T-helper 1 cell treated with Interleukin-12 subunit alpha and Interleukin-12 subunit beta and Interleukin-4 antibody, amounts not matched to agents 30 μg/mL and 1 μg/mL, for 36 hours (primary cell): ENCODE results near the gene FITM1.

Experiments used
- H3K27ac Mint-ChIP-seq: one replicate; pipeline ENCODE4 v1.8.0; 2021; ENCODE audit warnings: mild to moderate bottlenecking, mixed read lengths
- H3K27me3 Mint-ChIP-seq: one replicate; pipeline ENCODE4 v1.8.0; 2021; ENCODE audit warnings: low read depth, mixed read lengths
- H3K36me3 Mint-ChIP-seq: one replicate; pipeline ENCODE4 v1.8.0; 2021; ENCODE audit warnings: low read depth, mixed read lengths
- H3K4me1 Mint-ChIP-seq: one replicate; pipeline ENCODE4 v1.8.0; 2021; ENCODE audit warnings: low read depth, mixed read lengths
- H3K4me3 Mint-ChIP-seq: one replicate; pipeline ENCODE4 v1.8.0; 2021; ENCODE audit warnings: mild to moderate bottlenecking, moderate library complexity, mixed read lengths
- H3K9me3 Mint-ChIP-seq: one replicate; pipeline ENCODE4 v1.8.0; 2021; ENCODE audit warnings: mixed read lengths

Gene FITM1

GRCh38 chr14:24164518-24164991 is 34.1 kb downstream of the FITM1 start:
- Mint-ChIP-seq H3K4me3 (peak overlapping the region; percentile 64), H3K27ac (peak overlapping the region; percentile 78), H3K4me1 (peaks cover 51% of the 10 kb centered on the region), H3K36me3 (peaks cover 78% of the 10 kb centered on the region), H3K27me3 (no peaks in the 10 kb centered on the region), H3K9me3 (no peaks in the 10 kb centered on the region)

- no peak overlapping the region for H3K27ac Mint-ChIP-seq
- H3K4me1 Mint-ChIP-seq: peaks cover 46% of the 10 kb centered on the region
Observed at GRCh38 chr14:24165785-24166184, 35.3 kb downstream of the FITM1 start.

GRCh38 chr14:24167469-24168114 is 37.1 kb downstream of the FITM1 start:
- Mint-ChIP-seq H3K4me3 (no peak overlapping the region), H3K4me1 (peaks cover 44% of the 10 kb centered on the region), H3K9me3 (no peaks in the 10 kb centered on the region), H3K27me3 (no peaks in the 10 kb centered on the region), H3K27ac (peak overlapping the region; percentile 17), H3K36me3 (peaks cover 63% of the 10 kb centered on the region)

More at GRCh38 chr14:24165785-24166184, 35.3 kb downstream of the FITM1 start:
- Mint-ChIP-seq H3K36me3 (peaks cover 74% of the 10 kb centered on the region), H3K27me3 (no peaks in the 10 kb centered on the region), H3K4me3 (no peak overlapping the region), H3K9me3 (no peaks in the 10 kb centered on the region)

GRCh38 chr14:24171422-24172260 is 41.2 kb downstream of the FITM1 start, which contains the start of gene REC8:
Gene REC8, plus strand, starts transcription at chr14:24172080. Its CDS starts 473 bp downstream, at chr14:24172553.
- H3K27me3 Mint-ChIP-seq: no peaks in the 10 kb centered on the region
- no peaks in the 10 kb centered on the region for H3K9me3 Mint-ChIP-seq
- peaks cover 23% of the 10 kb centered on the region for H3K4me1 Mint-ChIP-seq
- peaks cover 45% of the 10 kb centered on the region for H3K36me3 Mint-ChIP-seq
- peak within 1 kb of the TSS; percentile 78 for H3K27ac Mint-ChIP-seq
- H3K4me3 Mint-ChIP-seq: peak within 1 kb of the TSS; percentile 40

- peaks cover 23% of the 10 kb centered on the region for H3K4me1 Mint-ChIP-seq
- no peaks in the 10 kb centered on the region for H3K9me3 Mint-ChIP-seq
- H3K36me3 Mint-ChIP-seq: peaks cover 46% of the 10 kb centered on the region
- H3K4me3 Mint-ChIP-seq: no peak overlapping the region
- H3K27me3 Mint-ChIP-seq: no peaks in the 10 kb centered on the region
- no peak overlapping the region for H3K27ac Mint-ChIP-seq
Observed at GRCh38 chr14:24172261-24172860, 41.9 kb downstream of the FITM1 start.

GRCh38 chr14:24172871-24173281 is 42.4 kb downstream of the FITM1 start:
- Mint-ChIP-seq H3K4me3 (no peak overlapping the region), H3K27me3 (no peaks in the 10 kb centered on the region), H3K27ac (peak overlapping the region; percentile 34), H3K36me3 (peaks cover 44% of the 10 kb centered on the region), H3K9me3 (no peaks in the 10 kb centered on the region), H3K4me1 (peaks cover 19% of the 10 kb centered on the region)

- H3K9me3 Mint-ChIP-seq: no peaks in the 10 kb centered on the region
- H3K4me3 Mint-ChIP-seq: no peak overlapping the region
- peaks cover 4% of the 10 kb centered on the region for H3K4me1 Mint-ChIP-seq
- no peak overlapping the region for H3K27ac Mint-ChIP-seq
- H3K27me3 Mint-ChIP-seq: no peaks in the 10 kb centered on the region
- peaks cover 54% of the 10 kb centered on the region for H3K36me3 Mint-ChIP-seq
Observed at GRCh38 chr14:24176599-24176998, 46.1 kb downstream of the FITM1 start.

GRCh38 chr14:24177041-24177825 is 46.8 kb downstream of the FITM1 start:
- Mint-ChIP-seq H3K27me3 (no peaks in the 10 kb centered on the region), H3K4me1 (peaks cover 3% of the 10 kb centered on the region), H3K27ac (no peak overlapping the region), H3K9me3 (no peaks in the 10 kb centered on the region), H3K36me3 (peaks cover 55% of the 10 kb centered on the region), H3K4me3 (no peak overlapping the region)

- Mint-ChIP-seq H3K27ac (no peak overlapping the region), H3K36me3 (peaks cover 57% of the 10 kb centered on the region), H3K27me3 (no peaks in the 10 kb centered on the region), H3K4me3 (no peak overlapping the region), H3K4me1 (peaks cover under 1% of the 10 kb centered on the region), H3K9me3 (no peaks in the 10 kb centered on the region)
Observed at GRCh38 chr14:24177891-24178290, 47.4 kb downstream of the FITM1 start.

- Mint-ChIP-seq H3K27me3 (no peaks in the 10 kb centered on the region), H3K4me3 (no peak overlapping the region), H3K36me3 (peaks cover 52% of the 10 kb centered on the region), H3K9me3 (no peaks in the 10 kb centered on the region), H3K4me1 (no peaks in the 10 kb centered on the region), H3K27ac (no peak overlapping the region)
Observed at GRCh38 chr14:24178399-24179178, 48.1 kb downstream of the FITM1 start.

GRCh38 chr14:24179294-24179960 is 49.0 kb downstream of the FITM1 start:
- Mint-ChIP-seq H3K27ac (no peak overlapping the region), H3K9me3 (no peaks in the 10 kb centered on the region), H3K4me1 (no peaks in the 10 kb centered on the region), H3K27me3 (no peaks in the 10 kb centered on the region), H3K36me3 (peaks cover 52% of the 10 kb centered on the region), H3K4me3 (no peak overlapping the region)

GRCh38 chr14:24179961-24180796 is 49.7 kb downstream of the FITM1 start:
- H3K27me3 Mint-ChIP-seq: no peaks in the 10 kb centered on the region
- H3K4me1 Mint-ChIP-seq: no peaks in the 10 kb centered on the region
- H3K36me3 Mint-ChIP-seq: peaks cover 44% of the 10 kb centered on the region
- H3K9me3 Mint-ChIP-seq: no peaks in the 10 kb centered on the region
- no peak overlapping the region for H3K27ac Mint-ChIP-seq
- H3K4me3 Mint-ChIP-seq: no peak overlapping the region
